NCI-H2029 (cell line): ENCODE measurements around the gene PRPF39.
A peak's percentile ranks its signal among the peaks of the same experiment; 100 is the strongest.
"Not testable (repeated sequence)": the region's sequence is repeated elsewhere in the genome, so short reads cannot be mapped to it uniquely, and the experiment has no call there.

Experiments used
- DNase-seq: peaks from one replicate; lab custom pipeline; 2025; lab: John Stamatoyannopoulos, UW

PRPF39 gene, protein sequence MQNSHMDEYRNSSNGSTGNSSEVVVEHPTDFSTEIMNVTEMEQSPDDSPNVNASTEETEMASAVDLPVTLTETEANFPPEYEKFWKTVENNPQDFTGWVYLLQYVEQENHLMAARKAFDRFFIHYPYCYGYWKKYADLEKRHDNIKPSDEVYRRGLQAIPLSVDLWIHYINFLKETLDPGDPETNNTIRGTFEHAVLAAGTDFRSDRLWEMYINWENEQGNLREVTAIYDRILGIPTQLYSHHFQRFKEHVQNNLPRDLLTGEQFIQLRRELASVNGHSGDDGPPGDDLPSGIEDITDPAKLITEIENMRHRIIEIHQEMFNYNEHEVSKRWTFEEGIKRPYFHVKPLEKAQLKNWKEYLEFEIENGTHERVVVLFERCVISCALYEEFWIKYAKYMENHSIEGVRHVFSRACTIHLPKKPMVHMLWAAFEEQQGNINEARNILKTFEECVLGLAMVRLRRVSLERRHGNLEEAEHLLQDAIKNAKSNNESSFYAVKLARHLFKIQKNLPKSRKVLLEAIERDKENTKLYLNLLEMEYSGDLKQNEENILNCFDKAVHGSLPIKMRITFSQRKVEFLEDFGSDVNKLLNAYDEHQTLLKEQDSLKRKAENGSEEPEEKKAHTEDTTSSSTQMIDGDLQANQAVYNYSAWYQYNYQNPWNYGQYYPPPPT

DNA sequence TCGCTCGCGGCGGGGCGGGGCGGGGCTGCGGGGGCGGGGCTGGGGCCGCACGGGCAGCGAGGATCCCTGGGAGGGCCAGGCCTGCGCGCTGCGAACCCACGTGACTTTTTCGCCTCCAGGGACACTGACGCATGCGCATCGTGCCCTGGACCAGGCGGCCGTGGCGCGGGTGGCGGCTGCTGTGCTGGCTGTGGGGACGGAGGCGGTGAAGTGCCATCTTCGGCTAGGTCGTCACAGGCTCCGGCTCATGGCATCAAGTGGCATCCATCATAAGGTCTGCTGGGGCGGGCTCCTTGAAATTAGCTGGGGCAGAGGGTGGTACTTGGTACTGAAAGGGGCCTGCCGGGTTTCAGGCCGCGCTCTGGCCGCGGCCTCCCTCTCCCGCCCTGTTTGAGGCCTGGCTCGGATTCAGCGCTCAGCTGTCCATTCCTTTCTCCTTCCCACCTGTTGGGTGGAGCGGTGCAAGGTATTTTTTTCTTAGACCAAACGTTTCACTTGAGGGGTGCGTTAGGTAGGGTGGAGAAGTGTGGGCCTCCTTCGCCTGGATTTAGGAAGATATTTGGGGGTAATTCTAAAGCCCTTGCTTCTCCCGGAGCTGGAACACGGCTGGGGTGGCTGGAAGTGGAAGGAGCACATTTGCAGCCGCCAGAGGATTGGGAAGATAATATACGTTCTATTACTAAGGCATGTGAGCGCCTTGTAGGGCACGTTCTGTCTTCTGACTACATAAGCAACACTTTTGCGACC lies at the start of gene PRPF39:
TSS of gene PRPF39 (plus strand) at position 141 of the 747 bp plus-strand sequence. CDS start 11,124 bp downstream, outside the sequence.
- peak; percentile 94 for DNase-seq

DNA sequence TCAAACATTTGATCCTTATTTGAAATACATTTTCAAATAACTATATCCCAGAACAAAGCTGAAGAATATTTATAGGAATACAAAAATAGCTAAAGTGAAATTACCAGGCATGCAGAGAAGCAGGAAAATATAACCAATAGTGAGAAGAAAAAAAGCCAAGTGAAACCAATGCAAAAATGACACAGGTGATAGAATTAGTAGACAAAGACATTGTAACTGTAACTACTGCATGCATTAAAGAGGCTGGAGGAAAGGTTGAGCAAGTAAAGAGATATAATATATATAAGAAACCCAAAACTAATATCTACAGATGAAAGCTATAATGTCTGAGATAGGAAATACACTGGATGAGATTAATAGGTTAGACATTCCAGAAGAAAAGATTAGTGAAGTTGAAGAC lies 49.2 kb upstream of the PRPF39 start:
- no peak for DNase-seq

DNA sequence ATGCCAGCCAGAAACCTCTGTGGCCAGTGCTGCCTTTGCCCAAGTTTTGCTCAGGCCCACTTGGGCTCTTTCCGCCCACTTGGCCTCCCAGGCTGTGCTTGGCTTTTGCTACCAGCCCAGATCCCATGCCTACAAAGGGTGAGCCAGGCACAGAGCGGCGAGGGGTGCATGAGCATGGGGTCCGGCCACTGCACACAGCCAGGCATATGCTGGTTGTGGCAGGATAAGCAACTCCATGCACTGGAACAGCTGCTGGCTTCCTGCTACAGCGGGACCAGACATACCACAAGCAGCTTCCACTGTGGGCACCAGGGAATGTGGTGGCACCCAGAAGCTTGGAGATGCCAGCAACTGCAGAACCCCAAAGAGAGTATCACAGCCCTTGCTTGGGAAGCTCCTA lies 45.7 kb upstream of the PRPF39 start:
- no peak for DNase-seq

DNA sequence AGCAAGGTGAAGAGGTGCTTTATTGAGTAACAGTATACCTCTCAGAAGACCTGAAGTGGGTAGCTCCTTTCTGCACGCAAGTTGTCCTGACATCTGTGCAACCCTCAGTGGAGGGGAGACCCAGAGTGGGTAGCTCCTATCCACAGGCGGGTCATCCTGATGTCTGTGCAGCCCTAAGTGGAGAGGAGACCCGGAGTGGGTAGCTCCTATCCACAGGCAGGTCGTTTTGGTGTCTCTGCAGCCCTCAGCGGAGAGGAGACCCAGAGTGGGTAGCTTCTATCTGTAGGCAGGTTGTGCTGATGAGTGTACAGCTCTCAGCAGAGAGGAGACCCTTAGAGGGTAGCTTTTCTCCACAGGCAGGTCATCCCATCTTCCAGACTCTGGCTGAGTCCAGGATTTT lies 45.1 kb upstream of the PRPF39 start:
- no peak for DNase-seq

DNA sequence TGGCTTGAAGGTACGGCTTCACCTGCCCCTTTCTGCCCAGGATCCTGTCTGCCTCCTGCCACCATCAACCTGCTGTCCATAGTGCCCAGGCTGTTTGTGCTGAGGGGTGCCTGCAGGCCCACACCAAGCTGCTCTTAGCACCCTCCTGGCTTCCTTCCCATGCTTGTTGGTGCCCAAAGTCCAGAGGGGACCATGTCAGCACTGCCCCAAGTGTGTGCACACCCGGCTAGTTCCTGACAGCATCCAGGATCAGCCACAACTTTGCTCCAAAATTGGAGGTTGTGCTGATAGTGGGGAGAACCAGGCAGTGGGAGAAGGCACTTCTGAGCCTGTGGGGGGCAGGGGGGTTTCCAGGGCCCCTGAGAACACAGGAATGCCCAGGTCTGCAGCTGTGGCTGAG lies 44.5 kb upstream of the PRPF39 start:
- no peak for DNase-seq

DNA sequence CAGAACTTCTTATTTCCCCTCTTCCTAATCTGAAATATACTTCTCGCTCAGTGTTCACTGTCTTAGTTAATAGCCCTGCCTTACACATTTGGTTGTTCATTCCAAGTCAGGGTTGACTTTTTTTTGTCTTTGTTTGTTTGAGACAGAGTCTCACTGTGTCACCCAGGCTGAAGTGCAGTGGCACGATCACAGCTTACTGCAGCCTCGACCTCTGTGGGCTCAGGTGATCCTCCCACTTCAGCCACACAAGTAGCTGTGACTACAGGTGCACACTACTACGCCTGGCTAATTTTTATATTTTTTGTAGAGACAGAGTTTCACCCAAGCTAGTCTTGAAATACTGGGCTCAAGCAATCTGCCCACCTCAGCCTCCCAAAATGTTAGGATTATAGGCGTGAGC lies 42.3 kb upstream of the PRPF39 start:
- no peak for DNase-seq

DNA sequence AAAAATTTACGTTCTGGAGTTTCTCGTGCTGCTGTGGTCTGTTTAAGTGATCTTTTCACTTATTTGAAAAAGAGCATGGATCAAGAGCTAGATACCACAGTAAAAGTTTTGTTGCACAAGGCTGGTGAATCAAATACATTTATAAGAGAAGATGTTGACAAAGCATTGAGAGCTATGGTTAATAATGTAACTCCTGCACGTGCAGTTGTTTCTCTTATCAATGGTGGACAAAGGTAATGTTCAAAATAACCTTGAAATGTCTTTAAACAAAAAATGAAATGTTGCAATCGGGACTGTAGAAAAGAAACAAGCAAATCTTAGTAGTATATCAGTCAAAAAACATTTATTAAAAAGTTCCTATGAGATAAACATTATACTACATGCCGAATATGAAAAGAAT lies 39.3 kb upstream of the PRPF39 start:
- DNase-seq, result no peak

DNA sequence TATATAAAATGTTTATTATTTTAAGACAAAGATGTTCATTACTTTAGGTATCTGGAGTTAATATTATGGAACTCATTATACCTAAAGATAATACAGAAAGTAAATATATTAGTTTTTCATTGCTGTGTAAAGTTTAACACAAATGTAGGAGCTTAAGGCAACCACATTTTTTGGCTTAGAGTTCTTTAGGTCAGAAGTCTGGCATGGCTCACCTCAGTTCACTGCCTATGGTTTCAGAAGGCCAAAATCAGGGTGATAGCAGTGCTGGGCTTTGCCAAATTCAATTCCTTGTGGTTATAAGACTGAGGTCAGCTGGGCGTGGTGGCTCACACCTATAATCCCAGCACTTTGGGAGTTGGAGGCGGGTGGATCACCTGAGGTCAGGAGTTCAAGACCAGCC lies 35.5 kb upstream of the PRPF39 start:
- no peak for DNase-seq

DNA sequence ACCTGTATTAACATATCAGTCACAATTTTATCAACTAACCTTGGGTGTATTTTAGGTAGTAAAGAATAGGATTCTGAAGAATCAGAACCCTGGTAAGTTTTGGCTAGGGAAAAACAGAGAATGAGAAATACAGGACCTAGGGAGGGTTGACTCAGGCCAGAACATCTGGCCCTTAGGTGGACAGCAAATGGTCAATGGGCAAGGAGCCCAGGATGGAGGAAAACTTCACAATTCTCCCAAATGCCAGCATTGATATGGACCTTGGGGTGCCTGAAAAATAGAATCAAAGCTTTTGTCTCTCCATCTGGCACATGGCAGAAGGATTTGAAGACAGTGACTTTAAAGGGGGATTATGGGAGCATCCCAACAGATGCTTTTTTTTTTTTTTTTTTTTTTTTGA lies 32.7 kb upstream of the PRPF39 start:
- DNase-seq, result no peak

DNA sequence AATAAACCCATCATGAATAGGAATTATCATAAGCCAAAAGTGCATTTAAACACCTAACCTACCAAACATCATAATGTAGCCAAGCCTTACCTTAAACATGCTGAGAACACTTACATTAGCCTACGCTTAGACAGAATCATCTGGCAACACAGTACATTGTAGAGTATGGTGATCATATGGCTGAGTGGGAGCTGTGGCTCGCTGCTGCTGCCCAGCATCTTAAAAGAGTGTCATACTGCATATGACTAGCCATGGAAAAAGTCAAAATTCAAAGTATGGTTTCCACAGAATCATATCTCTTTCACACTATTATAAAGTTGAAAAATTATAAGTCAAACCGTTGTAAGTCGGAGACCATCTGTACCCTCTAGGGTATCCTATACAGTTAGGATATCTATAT lies 32.0 kb upstream of the PRPF39 start:
- DNase-seq, result no peak

DNA sequence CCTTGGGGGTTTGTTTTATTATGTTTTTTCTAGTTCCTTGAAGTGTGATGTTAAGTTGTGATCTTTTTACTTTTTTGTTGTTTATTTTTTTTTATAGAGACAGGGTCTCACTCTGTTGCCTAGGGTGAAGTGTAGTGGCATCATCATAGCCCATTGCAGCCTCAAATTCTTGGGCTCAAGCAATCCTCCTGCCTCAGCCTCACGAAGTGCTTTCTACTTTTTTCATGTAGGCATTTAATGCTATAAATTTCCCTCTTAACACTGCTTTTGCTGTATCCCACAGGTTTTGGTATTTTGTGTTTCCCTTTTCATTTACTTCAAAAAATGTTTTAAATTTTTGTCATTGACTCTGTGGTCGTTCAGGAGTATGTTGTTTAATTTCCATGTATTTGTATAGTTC lies 26.6 kb upstream of the PRPF39 start:
- no peak for DNase-seq

DNA sequence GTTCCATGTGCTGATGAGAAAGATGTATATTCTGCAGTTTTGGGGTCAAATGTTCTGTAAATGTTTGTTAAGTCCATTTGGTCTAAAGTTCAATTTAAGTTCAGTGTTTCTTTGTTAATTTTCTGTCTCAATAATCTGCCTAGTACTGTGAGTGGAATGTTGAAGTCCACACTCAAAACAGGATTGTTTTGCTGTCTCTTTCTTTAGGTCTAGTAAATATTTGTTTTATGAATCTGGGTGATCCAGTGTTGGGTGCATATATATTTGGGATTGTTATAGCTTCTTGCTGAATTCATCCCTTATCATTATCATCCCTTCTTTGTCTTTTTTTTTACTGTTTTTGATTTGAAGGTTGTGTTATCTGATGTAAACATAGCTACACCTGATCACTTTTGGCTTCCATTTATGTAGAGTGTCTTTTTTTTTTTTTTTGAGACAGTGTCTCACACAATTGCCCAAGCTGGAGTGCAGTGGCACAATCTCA lies 26.0 kb upstream of the PRPF39 start:
- DNase-seq, result no peak

DNA sequence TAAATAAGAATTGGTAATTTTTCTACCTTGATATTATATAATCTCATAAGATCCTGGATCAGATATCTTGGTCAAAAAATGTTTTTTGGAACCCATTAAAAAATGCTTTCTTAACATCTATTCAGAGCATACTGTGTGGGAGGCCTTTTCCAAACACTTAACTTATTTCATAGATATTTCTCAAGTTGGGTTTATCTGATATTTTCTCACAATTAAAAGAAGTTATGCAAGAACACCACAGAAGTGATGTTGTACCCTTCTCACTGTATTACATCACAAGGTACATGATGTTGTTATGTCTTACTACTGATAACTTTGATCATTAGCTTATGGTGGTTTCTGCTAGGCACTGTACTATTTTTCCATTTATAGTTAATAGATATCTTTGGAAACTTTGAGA lies 23.4 kb upstream of the PRPF39 start:
- no peak for DNase-seq

DNA sequence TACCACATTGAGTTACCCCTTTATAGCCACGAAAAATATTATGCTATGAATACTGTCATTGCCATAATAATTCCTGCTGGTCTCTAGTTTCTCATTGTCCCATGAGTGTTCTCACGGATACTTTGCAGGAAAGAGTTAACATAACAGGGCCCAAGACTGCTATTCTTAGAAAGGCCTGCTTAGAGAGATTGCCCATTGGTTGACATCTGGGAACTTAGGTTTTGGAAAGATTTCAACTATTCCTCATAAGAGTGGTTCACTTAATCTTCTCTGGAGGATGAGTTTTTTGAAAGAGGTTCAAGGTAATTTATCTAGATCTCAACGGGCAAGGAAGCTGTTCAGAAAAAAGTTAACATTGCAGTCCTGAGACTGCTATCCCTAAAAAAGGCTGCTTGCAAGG lies 18.4 kb upstream of the PRPF39 start:
- no peak for DNase-seq

DNA sequence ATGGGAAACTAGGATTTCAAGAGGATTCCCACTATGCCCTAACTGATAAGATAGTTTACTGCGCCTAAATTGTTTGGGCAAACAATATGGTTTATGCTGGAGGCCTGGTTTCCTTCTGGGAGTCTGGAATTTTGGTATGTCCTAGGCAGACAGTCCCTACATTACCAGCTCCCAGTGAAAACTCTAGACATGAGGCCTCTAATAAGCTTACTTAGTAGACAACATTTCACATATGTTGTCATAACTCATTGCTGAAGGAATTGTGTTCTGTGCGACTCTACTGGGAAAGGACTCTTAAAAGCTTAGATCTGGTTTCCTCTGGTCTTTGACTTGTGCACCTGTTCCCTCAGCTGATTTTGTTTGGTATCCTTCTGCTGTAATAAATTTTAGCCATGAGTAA lies 18.0 kb upstream of the PRPF39 start:
- no peak for DNase-seq

DNA sequence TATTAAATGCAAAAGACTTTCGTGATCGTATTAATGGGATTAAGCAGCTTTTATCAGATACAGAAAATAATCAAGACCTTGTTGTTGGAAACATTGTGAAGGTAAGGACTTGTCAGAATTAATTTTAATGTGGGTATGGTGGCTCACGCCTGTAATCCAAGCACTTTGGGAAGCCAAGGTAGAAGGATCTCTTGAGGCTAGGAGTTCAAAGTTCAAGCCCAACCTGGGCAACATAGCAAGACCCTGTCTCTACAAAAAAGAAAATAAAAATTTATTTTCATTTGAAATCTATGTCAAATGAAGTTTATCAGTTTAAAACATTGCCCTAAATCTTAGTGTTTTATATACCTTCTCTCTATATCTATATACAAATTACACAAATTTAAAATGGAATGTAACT lies 17.2 kb upstream of the PRPF39 start:
- DNase-seq, result no peak

DNA sequence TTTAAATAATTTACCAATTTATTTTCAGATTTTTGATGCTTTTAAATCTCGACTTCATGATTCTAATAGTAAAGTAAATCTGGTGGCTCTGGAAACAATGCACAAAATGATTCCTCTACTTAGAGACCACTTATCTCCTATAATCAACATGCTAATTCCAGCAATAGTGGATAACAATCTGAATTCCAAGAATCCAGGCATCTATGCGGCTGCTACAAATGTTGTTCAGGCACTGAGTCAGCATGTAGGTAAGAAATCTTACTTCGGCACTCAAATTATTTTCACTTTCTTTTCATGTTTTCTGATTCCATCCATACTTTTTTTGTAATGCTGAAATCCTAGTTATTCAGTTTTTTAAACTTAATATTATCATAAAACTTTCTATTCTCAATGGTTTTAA lies 15.5 kb upstream of the PRPF39 start:
- no peak for DNase-seq

DNA sequence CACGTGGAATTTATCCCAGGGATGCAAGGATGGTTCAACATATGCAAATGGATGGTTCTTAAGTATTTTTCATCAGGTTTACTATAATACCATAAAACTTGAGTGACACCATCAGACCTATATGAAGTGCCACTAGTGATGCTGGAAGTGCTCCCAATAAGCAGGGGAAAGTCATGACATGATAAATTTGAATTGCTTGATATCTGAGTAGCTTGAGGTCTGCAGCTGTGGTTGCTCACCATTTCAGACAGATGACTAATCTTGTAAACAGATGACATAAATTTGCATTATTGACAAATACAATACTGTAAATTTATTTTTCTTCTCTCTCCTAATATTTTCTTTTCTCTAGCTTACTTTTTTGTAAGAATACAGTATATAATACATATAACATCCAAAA lies 13.7 kb upstream of the PRPF39 start:
- DNase-seq, result no peak

DNA sequence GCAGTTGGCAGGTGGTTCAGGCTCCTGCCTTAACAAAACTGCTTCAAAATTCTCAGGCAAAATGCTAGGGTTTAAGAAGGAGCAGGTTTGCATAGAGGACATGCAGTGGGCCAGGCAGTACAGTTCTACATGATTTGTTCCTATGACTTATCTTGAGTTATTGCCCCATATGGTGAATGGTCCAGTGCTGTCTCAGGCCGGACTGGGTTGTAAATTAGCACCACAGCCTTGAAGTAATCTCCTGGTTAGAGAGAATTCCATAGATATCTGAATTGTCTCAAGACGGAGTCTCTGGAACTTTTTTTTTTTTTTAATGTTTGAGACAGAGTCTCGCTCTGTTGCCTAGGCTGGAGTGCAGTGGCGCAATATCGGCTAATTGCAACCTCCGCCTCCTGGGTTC lies 11.8 kb upstream of the PRPF39 start:
- DNase-seq, result no peak

DNA sequence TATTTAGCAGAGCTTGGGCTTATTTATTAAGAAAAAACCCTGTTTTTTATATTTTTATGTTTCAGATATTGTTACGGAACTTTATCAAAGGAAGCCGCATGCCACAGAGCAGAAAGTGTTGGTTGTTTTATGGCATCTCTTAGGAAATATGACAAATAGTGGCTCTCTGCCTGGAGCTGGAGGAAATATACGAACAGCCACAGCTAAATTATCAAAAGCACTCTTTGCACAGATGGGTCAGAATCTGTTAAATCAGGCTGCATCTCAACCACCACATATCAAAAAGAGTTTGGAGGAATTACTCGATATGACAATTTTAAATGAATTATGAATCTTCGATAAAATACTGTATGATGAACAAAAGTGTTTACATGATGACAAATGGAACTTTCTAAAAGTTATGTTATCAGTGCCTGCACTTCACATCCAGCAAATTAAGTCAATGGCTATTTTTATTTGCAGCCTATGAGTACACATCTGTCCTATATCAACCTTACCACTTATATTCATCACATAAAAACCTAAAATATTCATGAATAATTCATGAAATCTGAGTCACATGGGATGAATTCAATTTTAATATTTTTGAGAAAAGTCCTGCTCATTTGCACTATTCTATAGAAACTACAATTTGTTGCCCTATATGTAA lies 10.6 kb upstream of the PRPF39 start:
- DNase-seq, result no peak

DNA sequence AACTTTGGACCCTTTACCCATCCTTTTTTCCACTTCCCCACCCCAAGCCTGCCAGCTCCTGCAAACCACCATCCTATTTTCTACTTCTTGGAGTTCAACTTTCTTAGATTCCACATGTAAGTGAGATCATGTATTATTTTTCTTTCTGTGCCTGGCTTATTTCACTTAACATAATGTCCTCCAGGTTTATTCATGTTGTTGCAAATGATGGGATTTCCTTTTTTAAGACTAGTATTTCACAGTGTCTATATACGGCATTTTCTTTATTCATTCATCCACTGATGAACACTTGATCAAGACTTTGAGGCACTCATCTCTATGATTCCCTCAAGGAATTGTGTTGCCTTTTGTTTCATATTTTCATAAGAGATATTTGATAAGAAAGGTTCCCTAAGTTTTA lies 5.6 kb upstream of the PRPF39 start:
- DNase-seq, result no peak

DNA sequence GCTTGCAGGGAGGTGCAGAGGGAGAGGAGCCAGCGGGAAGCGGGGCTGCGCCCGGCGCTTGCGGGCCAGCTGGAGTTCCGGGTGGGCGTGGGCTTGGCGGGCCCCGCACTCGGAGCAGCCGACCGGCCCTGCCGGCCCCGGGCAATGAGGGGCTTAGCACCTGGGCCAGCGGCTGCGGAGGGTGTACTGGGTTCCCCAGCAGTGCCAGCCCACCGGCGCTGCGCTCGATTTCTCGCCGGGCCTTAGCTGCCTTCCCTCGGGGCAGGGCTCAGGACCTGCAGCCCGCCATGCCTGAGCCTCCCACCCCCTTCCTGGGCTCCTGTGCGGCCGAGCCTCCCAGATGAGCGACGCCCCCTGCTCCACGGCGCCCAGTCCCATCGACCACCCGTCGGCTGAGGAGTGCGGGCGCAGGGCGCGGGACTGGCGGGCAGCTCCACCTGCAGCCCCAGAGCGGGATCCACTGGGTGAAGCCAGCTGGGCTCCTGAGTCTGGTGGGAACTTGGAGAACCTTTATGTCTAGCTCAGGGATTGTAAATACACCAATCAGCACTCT lies 3.4 kb upstream of the PRPF39 start:
- not testable (repeated sequence) for DNase-seq
